Measurements from ENCODE around the gene TMEM63B.

The TMEM63B gene

GRCh38 chr6:44147256-44147655 lies 19.9 kb downstream of the TMEM63B start:
- DNase-seq: no peak

DNA sequence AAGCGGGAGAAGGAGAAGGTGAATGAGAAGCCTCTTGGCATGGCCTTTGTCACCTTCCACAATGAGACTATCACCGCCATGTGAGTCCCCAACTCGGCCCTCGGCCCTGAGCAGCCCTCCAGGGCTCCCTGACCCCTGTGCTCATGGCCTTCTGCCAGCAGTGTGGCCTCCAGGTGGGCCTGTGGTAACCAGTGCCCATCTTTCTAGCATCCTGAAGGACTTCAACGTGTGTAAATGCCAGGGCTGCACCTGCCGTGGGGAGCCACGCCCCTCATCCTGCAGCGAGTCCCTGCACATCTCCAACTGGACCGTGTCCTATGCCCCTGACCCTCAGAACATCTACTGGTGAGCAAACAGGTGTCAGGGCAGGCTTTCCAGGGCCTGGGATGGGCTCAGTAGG lies 21.0 kb downstream of the TMEM63B start:
- no peak for DNase-seq

- DNase-seq: no peak
Measured at GRCh38 chr6:44149369-44150012, 22.1 kb downstream of the TMEM63B start.

DNA sequence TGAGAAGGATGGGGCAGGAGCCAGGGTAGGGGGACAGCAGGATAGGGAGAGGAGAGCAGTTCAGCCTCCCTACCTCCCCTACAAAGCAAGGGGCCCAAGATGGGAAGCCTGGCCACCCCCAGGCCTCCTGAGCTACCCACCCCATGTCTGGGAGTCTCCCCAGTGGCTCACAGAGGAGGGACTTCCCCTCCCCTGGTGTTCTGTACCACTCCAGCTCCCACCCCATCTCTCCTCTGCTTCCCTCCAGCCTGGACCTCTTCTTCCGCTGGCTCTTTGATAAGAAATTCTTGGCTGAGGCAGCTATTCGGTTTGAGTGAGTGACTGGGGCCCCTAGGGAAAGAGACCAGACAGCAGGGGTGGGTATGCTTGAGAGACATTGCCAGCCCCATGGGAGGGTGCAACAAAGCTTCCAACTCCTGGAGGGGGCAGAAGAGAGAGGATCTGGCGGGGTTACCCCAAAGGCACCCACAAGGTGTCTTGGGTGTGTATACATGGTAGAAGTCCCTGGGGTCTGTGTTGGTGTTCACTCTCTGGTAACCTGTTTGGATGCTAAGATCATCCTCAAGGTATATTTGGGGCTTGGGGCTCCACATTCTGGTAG lies 23.1 kb downstream of the TMEM63B start:
- no peak for DNase-seq

DNA sequence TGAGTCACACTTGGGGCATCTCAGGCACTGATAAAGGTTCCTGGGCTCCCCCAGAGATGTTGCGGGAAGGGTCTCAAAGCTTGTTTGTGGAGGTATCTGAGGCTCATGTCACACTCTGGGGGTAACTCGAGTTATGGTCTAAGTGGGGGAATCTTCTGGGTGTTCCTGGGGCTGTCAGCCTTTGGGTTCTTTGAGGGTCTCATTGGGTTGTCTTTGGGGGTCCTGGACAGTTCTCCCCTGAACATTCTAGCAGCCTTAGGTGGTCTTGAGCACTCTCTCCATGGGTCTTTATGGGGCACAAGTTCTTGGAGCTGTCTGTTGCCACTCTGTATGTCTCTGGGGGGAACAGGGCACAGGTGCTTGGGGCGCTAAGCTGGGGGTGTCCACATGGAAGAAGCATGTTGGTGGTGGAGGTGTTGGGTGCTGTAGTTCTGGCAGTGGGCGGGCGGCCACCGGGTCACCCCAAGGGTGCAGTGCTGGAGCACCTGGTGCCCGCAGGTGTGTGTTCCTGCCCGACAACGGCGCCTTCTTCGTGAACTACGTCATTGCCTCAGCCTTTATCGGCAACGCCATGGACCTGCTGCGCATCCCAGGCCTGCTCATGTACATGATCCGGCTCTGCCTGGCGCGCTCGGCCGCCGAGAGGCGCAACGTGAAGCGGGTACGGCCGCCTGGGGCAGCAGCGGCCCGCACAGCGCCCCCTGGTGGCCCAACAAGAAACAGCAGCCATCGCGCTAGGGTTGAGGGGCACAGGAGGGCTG lies 24.2 kb downstream of the TMEM63B start:
- DNase-seq: peak; percentile 23

DNA sequence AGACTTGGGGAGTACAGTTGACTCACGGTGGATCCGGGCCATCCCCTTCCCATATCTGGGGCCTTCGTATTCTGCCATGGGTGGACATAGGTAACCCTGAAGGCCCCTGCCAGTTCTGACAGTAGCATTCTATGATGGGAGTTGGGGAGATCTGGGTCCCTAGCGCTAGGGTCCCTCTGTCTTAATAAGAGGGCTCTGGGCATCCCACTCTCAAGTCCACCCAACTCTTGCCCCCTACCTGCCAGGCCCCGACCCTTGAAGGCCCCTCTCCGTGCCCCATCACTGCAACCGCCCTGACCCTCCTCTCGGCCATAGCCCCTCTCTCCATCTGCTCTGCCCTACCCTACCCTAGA lies 24.7 kb downstream of the TMEM63B start:
- DNase-seq: no peak

DNA sequence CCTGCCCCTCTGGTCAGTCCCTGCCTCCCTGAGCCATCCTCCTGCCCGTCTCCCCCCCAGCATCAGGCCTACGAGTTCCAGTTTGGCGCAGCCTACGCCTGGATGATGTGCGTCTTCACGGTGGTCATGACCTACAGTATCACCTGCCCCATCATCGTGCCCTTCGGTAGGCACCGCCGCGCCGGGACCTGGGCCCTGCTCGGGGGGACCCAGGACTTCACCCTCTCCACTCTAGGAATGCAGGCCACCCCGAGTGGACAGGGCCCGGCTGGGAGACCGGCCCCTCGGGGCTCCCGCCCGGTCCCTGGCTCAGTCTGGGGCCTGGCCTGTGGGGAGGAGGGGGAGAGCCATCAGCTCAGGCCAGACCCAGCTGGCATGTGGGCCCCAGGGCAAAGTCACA lies 25.2 kb downstream of the TMEM63B start:
- DNase-seq: no peak

GRCh38 chr6:44154067-44154466 lies 26.7 kb downstream of the TMEM63B start:
- DNase-seq: no peak

- DNase-seq: no peak
Measured at GRCh38 chr6:44156494-44157151, 29.3 kb downstream of the TMEM63B start.

- no peak for DNase-seq
Measured at GRCh38 chr6:44157152-44157521, 29.8 kb downstream of the TMEM63B start.

DNA sequence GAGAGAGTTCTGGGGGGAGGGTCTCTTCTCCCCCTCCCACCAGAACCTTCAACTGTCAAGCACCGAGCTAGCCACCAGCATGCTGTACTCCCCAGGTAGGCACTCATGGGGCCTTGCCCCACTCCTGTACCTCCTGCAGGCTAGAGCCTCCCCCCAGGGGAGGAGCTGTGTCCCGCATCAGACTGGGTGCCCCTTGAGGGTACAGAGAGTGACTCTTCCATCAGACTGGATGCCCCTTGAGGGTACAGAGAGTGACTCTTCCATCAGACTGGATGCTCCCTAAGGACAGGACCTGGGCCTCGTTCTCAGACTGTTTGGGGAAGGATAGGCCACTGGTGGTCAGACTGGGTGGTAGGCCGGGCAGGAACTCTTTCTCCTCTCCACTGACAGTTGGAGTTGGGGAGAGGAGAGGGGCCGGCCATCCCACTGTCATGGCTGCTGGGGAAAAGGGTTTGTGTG lies 31.4 kb downstream of the TMEM63B start, which contains the start of gene CAPN11:
Gene CAPN11 (plus strand): TSS at position 51 of the 459 bp plus-strand sequence. CDS start 29 bp downstream, at position 80.
- no peak for DNase-seq

DNA sequence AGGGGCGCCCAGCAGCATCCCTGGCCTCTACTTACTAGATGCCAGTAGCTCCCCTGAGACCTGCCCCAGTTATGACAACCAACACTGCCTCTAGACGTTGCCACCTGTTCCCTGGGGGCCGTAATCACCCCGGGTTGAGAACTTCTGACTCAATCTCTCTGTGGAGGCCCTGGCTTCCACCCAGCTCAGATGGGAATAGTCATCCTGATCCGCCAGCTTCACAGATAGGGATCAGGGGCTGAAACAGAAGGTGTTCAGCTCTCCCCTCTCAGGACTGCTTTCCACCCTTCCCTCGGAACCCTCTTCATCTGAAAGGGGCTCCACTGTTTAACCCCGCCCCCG lies 34.6 kb downstream of the TMEM63B start:
- peak; percentile 26 for DNase-seq

- DNase-seq: no peak
Measured at GRCh38 chr6:44162876-44163625, 35.7 kb downstream of the TMEM63B start.

GRCh38 chr6:44166116-44166515 lies 38.8 kb downstream of the TMEM63B start:
- no peak for DNase-seq

DNA sequence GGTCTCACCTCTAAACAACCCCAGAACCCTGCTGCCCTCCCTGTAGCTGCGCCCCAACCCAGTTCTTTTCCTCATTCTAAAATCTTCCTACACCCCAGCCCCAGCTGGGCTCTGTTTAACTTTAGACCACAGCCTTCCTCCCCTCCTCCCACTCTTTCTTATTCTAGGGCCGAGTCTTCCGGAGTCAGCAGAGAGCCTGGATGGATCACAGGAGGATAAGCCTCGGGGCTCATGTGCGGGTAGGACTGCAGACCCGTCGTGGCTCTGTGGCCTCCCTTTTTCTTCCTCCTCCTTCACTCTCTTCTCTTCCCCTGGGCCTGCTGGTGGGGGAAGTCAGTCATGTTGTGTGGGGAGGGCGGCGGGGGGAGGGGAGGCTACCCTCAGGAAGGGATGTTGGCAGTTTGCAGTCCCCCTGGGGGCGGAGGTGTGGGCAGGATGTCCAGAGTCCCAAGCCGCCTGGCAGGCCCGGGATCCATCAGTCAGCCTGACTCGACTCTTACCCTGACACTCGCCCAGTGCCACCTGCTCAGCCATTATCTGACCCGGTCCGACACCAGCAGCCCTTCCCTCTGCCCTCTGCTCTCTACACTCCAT lies 39.3 kb downstream of the TMEM63B start:
- no peak for DNase-seq

GRCh38 chr6:44167567-44167966 lies 40.2 kb downstream of the TMEM63B start:
- no peak for DNase-seq

- DNase-seq: no peak
Measured at GRCh38 chr6:44169154-44169553, 41.8 kb downstream of the TMEM63B start.

GRCh38 chr6:44169886-44170570 lies 42.7 kb downstream of the TMEM63B start:
- no peak for DNase-seq

DNA sequence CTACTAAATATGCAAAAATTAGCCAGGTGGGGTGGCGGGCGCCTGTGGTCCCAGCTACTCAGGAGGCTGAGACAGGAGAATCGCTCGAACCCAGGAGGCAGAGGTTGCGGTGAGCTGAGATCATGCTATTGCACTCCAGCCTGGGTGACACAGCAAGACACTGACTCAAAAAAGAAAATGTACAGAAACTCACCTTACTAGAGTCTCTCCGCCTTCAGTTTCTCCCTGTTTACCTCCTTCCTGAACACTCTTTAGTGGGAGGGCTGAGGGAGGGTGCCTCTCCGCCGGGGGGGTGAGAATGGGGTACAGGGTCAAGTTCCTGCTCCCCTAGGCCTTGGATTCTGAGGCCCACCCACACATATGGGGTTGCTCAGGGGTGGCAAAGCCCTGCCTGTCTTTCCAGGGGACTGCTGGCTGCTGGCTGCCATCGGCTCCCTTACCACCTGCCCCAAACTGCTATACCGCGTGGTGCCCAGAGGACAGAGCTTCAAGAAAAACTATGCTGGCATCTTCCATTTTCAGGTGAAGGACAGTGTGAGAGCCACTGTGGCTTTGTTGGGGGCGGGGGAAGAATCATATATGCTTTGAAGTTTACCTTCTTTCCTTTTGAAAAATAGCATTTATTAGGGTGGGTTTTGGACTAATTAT lies 44.7 kb downstream of the TMEM63B start:
- DNase-seq: no peak

DNA sequence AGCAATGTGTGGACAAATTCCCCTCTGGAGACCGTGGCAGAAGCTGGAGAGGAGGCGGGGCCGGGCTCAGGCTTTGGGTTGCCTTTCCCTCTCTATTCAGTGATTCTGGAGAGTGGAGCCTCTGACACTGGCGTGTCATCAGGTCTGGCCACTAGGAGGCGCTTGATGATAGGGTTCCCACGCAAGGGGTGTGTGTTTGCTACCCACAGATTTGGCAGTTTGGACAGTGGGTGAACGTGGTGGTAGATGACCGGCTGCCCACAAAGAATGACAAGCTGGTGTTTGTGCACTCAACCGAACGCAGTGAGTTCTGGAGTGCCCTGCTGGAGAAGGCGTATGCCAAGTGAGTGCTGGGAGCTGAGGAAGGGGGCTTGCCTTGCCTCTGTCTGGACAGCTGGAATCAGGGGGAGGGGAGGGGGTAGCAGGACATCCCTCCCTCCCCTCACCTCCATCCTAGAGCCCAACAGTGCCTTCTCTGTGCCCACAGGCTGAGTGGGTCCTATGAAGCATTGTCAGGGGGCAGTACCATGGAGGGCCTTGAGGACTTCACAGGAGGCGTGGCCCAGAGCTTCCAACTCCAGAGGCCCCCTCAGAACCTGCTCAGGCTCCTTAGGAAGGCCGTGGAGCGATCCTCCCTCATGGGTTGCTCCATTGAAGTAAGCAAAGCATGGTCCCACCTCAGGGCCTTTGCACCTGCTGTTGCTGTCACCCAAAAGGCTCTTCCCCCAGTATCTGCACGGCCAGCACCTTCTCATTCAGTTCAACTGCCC lies 45.6 kb downstream of the TMEM63B start:
- peak; percentile 43 for DNase-seq
